GM18951 (cell line): ENCODE measurements around the gene CDK1.

Experiments used
- POLR2A ChIP-seq: IDR thresholded peaks from 4 replicates; pipeline ENCODE4 v1.6.1; 2011; ENCODE audit warnings: mild to moderate bottlenecking; ENCODE audit not compliant: insufficient read length, insufficient read depth; ENCODE audit errors: extremely low read depth
- in situ Hi-C: fragments of 300-500 bp; cut with MboI; formaldehyde crosslinking; loops from one replicate; pipeline ENCODE4 v1.12.0; 2022; ENCODE audit warnings: low sequenced_read_pairs, mixed read lengths, inconsistent platforms; ENCODE audit not compliant: unreplicated experiment

Gene CDK1

DNA sequence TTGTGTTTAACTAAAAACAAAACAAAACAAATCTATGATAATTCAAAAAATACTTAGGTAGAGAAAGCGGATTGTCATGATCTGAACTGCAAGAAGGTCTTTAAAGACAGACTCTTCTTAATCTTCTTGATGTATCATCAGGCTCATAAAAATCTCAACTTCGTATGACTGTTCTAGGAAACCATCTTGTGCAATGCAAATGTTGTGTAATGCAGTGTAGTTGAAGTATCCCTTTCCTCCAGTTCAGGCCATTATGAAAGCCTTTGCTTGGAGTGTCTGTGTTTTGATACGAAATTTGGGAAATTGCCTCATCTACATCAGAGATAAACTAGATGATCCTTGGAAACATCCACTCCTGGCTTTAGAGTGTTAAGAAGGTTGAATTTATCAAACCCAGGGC is 30.9 kb downstream of the CDK1 start:
- no peak for TF ChIP-seq POLR2A
- in situ Hi-C loops = loop anchor here (25.0 kb wide), 2 partner anchors 478 to 653 kb away; partner anchors contain the start of gene TMEM26

DNA sequence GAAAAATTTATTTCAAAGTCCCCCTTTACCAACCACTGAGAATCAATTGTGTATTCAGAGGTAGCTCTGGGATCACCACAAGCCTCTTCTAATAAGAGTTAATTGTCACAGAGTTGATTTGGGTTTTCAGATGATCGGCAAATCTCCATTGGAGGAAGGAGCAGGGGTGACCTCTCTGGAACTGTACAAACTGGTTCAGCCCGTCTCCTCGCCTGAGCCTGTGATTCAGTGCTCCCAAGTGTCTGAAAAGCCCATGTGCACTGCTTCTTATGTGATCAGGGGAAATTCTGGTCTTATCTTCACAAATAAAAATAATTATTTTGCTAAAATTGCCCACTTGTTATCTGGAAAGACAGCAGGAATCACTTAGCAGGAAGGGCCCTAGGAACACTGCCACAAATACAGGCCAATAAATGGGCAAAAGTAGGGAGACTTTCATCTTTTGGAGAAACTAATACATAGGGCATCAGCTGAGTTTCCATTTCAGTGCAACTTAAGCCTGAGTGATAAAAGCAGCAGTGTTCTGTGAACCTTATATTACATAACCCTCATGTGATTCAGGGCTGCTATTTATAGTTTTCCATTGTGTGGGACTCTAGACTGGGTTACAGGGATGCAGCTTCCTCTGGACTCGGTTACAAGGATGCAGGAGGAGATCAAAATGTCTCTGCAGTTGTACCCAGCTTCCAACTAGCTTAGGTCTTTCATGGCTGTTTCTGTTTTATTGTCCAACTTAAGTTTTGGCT is 32.3 kb downstream of the CDK1 start:
- TF ChIP-seq POLR2A = no peak
- in situ Hi-C loops = loop anchor here (25.0 kb wide), 2 partner anchors 477 to 652 kb away; partner anchors contain the start of gene TMEM26

DNA sequence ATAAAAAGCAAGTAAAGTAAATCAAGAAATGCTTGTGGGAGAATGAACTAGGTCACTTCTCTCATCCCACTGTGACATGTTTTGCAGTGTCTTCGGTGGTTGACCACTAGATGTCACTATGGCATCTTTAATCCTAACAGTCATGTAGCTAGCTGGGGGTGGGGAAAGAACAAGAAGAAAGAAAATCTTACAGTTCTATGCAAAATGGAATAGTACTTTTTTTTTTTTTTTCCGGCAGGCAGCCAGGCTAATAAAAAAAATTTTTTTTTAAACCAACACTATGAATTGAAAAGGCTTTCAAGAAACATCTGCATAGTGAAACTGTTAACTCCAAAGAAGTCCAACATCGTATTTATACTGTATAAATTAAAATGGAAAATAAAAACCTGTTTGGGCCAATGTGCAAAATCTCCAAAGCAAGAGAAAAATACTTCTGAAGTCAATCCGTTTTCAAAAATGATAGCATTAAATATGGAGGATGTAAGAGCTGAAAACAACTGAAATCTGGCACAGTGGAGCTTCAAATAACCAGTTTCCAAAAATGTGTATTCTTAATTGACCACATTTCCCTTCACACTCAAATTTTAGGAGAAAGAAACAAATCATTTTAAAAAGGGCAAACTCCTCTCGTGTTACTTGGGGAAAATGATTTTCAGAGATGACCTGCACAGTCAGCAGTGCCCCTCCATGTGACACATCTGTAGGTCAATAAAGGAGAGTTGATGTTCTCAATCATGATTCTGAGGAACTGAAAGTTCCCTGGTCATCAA is 38.5 kb downstream of the CDK1 start:
- TF ChIP-seq POLR2A = no peak

DNA sequence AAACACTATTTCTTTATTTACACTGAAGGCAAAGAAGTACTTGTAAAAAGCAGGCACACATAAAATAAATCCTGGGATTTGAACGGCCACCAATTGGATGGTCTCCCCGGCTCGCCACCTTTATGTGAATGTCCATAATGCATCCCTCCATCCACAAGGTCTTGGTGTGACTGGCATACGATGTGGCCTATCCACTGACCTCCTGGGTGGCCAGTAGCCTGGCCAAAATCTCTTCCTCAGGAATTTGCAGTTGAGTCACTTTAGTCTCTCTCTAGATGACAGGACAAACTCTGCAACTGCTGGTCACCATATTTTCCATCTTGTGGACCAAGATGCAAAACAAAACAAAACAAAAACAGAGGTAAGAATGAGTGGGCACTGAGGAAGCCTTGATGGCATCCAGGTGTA is 39.1 kb downstream of the CDK1 start:
- no peak for TF ChIP-seq POLR2A
- in situ Hi-C loops = loop anchor here (25.0 kb wide), 2 partner anchors 470 to 645 kb away; partner anchors contain the start of gene TMEM26

More for the DNA sequence above, 38.5 kb downstream of the CDK1 start:
- in situ Hi-C loops = loop anchor here (25.0 kb wide), 2 partner anchors 470 to 645 kb away; partner anchors contain the start of gene TMEM26

DNA sequence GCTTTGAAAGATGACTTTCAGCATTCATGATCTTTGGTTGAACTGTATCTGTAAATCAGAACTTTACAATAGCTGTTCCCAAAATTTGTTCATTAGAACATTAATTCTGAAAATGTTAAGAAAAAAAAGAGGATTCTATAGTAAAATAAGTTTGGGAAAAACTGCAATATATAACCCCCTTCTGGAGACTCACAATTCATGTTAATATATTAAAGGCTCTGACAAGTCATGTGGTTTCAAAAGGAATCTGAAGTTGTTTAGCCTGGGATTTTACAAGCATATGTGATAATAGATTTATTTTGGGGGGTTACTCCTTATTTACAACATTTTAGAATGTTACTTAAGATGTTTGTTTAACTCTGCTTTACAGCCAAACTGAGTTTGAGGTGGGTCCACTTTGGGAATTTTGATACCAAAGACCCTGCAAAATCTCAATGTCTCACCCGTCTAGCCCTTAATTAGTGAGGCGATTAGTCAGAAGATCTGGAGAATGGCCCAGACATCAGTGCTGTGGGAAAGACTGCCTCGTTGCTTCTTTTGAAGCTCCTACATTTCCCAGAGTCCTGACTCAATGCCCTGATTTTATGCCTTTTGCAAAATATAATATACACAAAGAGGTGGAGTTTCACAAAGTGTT is 40.0 kb downstream of the CDK1 start:
- TF ChIP-seq POLR2A = no peak
- in situ Hi-C loops = loop anchor here (25.0 kb wide), 2 partner anchors 469 to 644 kb away; partner anchors contain the start of gene TMEM26

DNA sequence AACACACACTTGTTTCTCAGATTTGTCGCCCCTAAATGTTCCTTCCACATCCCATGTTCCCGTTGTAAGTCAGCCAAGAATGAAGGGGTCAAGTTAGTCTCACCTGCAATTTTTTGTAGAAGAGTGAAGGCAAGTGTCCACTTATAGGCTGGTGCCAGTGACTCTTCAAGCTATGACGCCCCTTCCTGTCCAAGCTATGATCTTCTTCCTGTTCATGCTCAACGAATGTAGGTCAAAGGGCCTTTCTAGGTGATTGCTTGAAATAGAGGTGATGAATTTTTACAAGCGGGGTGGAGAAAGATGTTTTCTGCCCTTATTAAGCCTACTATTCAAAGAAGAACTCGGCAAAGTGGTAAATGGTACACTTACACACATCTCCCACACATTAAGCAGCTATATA is 41.0 kb downstream of the CDK1 start:
- TF ChIP-seq POLR2A = no peak
- in situ Hi-C loops = loop anchor here (25.0 kb wide), 2 partner anchors 468 to 643 kb away; partner anchors contain the start of gene TMEM26

DNA sequence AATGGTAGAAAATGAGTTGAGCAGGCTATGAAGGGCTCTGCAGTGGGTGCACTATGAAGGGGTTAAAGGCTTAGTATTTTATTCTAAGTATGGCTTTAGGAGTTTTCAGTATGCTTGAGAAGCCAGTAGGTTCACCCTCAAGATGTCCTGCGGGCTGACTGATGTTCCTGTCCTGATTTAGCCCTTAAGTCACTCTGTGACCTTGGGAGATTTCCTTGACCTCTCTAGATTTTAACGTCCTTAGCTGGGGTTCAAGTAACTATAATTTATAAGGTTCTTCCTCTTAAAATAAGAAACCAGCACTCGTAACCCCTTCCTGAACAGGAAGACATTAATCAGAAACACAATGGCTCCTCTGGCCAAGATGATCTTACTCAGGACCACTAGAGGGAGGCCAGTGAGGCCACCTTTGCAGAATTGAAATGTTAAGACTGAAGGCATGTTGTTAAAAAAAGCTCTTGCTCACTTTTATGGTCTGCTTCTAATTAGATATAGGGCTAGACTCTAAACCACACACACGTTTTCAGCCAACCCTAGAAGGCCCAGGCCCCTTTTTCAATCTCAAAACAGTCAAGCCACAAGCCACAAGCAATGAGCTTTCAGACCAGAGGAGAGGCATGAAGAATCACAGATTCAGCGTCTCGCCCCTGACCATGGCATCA is 41.9 kb downstream of the CDK1 start:
- in situ Hi-C loops = loop anchor here (25.0 kb wide), 2 partner anchors 467 to 642 kb away; partner anchors contain the start of gene TMEM26
- no peak for TF ChIP-seq POLR2A

DNA sequence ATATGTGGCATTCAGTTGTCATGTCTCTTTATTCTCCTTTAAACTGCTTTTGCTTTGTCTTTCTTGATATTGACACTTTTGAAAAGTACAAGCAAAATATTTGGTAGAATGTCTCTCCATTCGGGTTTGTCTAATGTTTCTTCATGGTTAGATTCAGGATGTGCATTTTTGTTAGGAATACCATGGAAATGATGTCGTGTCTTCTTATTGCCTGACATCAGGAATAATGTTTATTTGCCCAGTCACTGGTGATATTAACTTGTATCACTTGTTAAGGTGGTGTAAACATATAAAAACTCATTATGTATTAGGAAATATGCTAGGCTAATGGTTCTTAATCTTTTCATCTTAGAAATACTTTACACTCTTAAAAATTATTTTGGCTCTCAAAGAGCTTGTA is 43.4 kb downstream of the CDK1 start:
- in situ Hi-C loops = loop anchor here (25.0 kb wide), 2 partner anchors 466 to 641 kb away; partner anchors contain the start of gene TMEM26
- TF ChIP-seq POLR2A = no peak

DNA sequence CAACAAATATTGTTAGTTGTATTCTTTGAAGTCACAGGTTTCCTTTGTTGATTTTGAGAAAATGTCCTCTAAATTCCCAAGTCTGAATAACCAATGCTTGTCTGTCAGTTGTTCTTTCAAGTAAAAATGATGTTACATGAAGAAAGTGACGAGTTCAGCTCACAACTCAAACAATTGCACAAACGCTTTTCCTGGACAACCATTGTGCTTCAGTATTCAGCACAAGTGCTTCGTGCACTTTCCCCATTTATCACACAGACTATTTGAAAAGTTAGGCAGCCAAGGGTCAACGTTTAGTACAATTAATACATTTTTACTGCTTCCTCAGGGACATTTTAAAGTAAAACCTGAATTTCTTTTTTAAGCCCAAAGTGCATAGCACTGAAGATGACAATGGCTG is 44.5 kb downstream of the CDK1 start:
- in situ Hi-C loops = loop anchor here (25.0 kb wide), 2 partner anchors 464 to 639 kb away; partner anchors contain the start of gene TMEM26
- TF ChIP-seq POLR2A = no peak

DNA sequence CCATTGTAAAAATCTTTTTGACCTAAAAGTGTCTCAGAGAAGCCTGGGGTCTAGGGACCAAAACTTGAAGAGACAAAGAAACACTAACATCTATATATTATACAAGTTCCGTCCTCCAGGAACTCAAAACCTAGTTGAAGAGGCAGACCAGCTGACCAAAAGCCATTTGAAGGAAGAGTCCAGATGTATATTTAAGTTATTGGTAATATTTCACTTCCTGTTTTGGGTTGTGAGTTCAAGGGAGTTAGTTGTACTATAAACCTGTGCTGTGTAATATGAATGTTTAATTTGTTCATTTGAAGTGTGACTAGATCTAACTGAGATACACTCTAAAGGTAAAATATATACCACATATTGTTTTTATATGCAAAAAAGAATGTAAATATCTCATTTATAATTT is 45.0 kb downstream of the CDK1 start:
- in situ Hi-C loops = loop anchor here (25.0 kb wide), 2 partner anchors 464 to 639 kb away; partner anchors contain the start of gene TMEM26
- no peak for TF ChIP-seq POLR2A

DNA sequence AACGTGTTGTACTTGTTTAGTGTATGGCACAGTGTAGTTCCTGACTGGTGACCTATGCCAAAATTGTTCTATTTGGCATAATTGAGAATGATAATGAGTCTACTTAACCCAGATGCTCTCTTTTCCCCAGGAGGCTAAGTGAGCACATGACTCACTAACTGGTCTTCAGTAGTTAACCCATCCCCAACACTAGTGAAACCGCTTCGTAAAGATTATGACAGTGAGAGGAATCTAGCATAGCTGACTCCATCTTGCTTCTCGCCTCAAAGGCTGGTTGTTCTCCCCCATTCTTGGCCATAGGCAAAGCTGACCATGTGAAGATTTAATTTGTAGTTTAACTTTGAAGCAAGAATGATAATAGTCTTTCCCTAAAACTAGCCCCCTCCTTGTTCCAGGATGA is 47.2 kb downstream of the CDK1 start:
- in situ Hi-C loops = no loop called here
- TF ChIP-seq POLR2A = no peak

DNA sequence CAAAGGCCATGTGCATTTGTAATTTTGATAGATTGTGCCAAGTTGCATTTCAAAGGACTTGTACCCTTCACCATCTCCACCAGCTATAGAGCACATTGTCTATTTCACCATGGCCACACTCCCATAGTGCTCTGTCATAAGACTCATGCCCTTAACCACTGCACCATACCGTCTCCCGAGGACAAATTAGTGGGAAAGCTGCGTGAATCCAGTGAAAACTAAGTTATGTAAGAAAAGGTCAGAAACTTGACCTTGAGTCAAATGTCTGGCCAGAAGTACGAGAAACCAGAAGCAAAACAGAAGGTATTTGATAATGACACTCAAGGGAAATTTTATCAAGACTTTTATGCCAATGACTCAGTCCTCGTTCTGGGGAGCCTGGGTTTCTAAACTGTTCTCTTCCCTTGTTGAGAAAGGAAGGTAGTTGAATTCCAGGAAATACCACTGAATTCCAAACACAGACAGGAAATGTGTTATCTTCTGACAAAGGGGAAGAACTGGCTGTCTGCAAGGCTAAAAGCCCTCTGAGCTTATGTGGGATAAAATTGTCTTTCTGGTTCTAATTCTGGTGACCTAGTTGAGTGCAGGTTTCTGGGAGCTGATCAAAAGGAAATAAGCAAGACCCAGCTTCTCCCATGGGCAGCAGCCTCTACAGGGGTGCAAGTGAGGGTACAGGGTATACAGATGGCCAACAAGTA is 49.7 kb downstream of the CDK1 start:
- in situ Hi-C loops = no loop called here
- TF ChIP-seq POLR2A = no peak
